Measurements from ENCODE around the gene GULP1.

The GULP1 gene

GRCh38 chr2:188571543-188572303 is 280.0 kb downstream of the GULP1 start:
- ATAC-seq: no peak
- Mint-ChIP-seq H3K27ac (no peak overlapping the region), H3K4me1 (no peaks in the 10 kb centered on the region), H3K4me3 (no peak overlapping the region), H3K9me3 (no peaks in the 10 kb centered on the region), H3K36me3 (no peaks in the 10 kb centered on the region)
- no peak for DNase-seq (ENCODE audit: low spot score in 2 of 2)

DNA sequence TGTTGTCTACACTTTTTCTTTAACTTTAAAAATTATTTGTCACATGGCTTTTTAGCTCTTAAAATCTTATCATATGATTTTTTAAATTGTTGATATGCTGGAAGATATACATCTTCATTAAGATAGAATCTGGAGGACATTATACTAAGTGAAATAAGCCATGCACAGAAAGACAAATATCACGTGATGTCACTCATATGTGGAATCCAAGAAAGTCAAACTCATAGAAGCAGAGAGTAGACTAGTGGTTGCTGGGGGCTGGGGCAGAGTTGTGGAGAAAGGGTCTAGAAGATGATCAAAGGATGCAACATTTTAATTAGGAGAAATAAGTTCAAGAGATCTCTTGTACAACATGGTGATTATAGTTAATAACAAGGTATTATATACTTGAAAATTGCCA is 280.9 kb downstream of the GULP1 start:
- no peak for DNase-seq (ENCODE audit: low spot score in 2 of 2)
- no peak overlapping the region for H3K27ac Mint-ChIP-seq
- ATAC-seq: no peak
- no peaks in the 10 kb centered on the region for H3K4me1 Mint-ChIP-seq
- H3K9me3 Mint-ChIP-seq: no peaks in the 10 kb centered on the region
- H3K4me3 Mint-ChIP-seq: no peak overlapping the region
- no peaks in the 10 kb centered on the region for H3K36me3 Mint-ChIP-seq

GRCh38 chr2:188573453-188573852 is 281.8 kb downstream of the GULP1 start:
- DNase-seq (ENCODE audit: low spot score in 2 of 2): no peak
- Mint-ChIP-seq H3K4me3 (no peak overlapping the region), H3K4me1 (no peaks in the 10 kb centered on the region), H3K27ac (no peak overlapping the region), H3K36me3 (no peaks in the 10 kb centered on the region), H3K9me3 (no peaks in the 10 kb centered on the region)
- no peak for ATAC-seq

DNA sequence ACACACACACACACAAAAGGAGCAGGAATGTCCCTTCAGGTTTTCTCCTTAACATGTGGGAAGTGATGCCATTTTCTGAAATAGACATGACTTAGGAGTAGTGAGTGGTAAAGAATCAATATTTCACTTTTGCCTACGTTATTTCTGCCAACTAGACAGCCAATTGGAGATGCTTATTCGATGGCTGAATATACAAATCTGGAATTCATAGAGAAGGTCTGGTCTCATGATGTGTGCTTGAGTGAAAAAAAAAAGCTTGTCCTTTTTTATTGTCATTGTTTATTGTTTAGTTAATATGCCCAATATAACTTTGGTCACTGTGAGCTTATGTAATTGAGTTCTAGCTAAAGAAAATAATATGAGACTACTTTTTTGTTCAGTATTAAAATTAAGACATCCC is 284.3 kb downstream of the GULP1 start:
- no peak overlapping the region for H3K4me3 Mint-ChIP-seq
- H3K27ac Mint-ChIP-seq: no peak overlapping the region
- no peaks in the 10 kb centered on the region for H3K9me3 Mint-ChIP-seq
- H3K36me3 Mint-ChIP-seq: no peaks in the 10 kb centered on the region
- ATAC-seq: no peak
- DNase-seq (ENCODE audit: low spot score in 2 of 2): no peak
- H3K4me1 Mint-ChIP-seq: no peaks in the 10 kb centered on the region

- Mint-ChIP-seq H3K27ac (no peak overlapping the region), H3K36me3 (no peaks in the 10 kb centered on the region), H3K4me3 (no peak overlapping the region), H3K9me3 (no peaks in the 10 kb centered on the region), H3K4me1 (no peaks in the 10 kb centered on the region)
- DNase-seq (ENCODE audit: low spot score in 2 of 2) (no peak), ATAC-seq (no peak)
These were observed 285.0 kb downstream of the GULP1 start for GRCh38 chr2:188576651-188577050.

- ATAC-seq (no peak), DNase-seq (ENCODE audit: low spot score in 2 of 2) (no peak)
- Mint-ChIP-seq H3K36me3 (no peaks in the 10 kb centered on the region), H3K4me3 (no peak overlapping the region), H3K9me3 (no peaks in the 10 kb centered on the region), H3K4me1 (no peaks in the 10 kb centered on the region), H3K27ac (no peak overlapping the region)
These were observed 285.6 kb downstream of the GULP1 start for GRCh38 chr2:188577231-188577630.

DNA sequence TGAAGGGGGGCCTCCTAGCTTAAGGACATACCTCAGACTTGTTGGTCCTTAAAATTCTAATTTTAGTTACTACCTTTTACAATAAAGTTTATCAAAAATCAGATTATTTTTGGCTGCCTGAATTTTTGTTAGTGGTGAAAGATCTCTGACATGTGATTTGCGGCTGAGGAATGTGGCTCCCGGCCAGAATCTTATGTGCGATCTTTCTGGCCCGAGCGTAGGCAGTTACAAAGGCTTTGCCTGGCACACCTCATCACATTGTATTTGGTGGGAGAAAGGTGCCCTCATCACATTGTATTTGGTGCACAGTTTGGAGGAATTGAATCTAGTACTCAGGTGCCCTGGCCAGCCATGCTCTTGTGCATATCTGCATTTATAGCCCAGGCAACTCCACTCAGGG is 289.1 kb downstream of the GULP1 start:
- no peaks in the 10 kb centered on the region for H3K36me3 Mint-ChIP-seq
- no peaks in the 10 kb centered on the region for H3K4me1 Mint-ChIP-seq
- H3K4me3 Mint-ChIP-seq: no peak overlapping the region
- DNase-seq (ENCODE audit: low spot score in 2 of 2) (no peak), ATAC-seq (no peak)
- no peaks in the 10 kb centered on the region for H3K9me3 Mint-ChIP-seq
- H3K27ac Mint-ChIP-seq: no peak overlapping the region

- DNase-seq (ENCODE audit: low spot score in 2 of 2): no peak
- ATAC-seq: no peak
- Mint-ChIP-seq H3K27ac (no peak overlapping the region), H3K4me1 (no peaks in the 10 kb centered on the region), H3K36me3 (no peaks in the 10 kb centered on the region), H3K4me3 (no peak overlapping the region), H3K9me3 (no peaks in the 10 kb centered on the region)
These were observed 290.5 kb downstream of the GULP1 start for GRCh38 chr2:188582211-188582610.

- Mint-ChIP-seq H3K36me3 (no peaks in the 10 kb centered on the region), H3K4me3 (no peak overlapping the region), H3K9me3 (peaks cover 3% of the 10 kb centered on the region), H3K27ac (no peak overlapping the region), H3K4me1 (no peaks in the 10 kb centered on the region)
- no peak for DNase-seq (ENCODE audit: low spot score in 2 of 2)
- ATAC-seq: no peak
These were observed 296.6 kb downstream of the GULP1 start for GRCh38 chr2:188588235-188588634.

- H3K4me1 Mint-ChIP-seq: no peaks in the 10 kb centered on the region
- H3K27ac Mint-ChIP-seq: no peak overlapping the region
- ATAC-seq (no peak), DNase-seq (ENCODE audit: low spot score in 2 of 2) (no peak)
- no peaks in the 10 kb centered on the region for H3K36me3 Mint-ChIP-seq
- no peaks in the 10 kb centered on the region for H3K9me3 Mint-ChIP-seq
- no peak overlapping the region for H3K4me3 Mint-ChIP-seq
These were observed 304.4 kb downstream of the GULP1 start for GRCh38 chr2:188596054-188596453.

DNA sequence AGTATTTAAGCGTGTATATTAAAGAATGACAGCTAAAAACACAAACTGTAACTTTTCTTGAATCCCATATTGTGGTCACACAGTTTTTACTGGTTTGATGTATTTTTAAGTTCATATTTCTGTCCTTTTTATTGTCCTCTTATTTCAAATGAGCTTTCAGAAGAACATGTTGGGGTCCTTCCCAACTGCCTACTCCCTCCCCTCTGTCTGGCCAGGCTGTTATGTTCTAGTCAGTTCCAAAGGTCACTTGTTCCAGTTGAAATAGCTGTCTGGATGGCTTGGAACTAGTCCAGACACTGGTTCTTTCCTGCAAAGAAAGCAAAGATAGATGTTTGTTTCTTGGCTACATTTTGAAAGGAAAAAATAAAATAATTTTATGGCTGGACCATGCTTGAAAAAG is 306.9 kb downstream of the GULP1 start:
- no peak for ATAC-seq
- no peak for DNase-seq (ENCODE audit: low spot score in 2 of 2)
- no peaks in the 10 kb centered on the region for H3K9me3 Mint-ChIP-seq
- H3K27ac Mint-ChIP-seq: no peak overlapping the region
- H3K4me1 Mint-ChIP-seq: no peaks in the 10 kb centered on the region
- no peak overlapping the region for H3K4me3 Mint-ChIP-seq
- no peaks in the 10 kb centered on the region for H3K36me3 Mint-ChIP-seq

DNA sequence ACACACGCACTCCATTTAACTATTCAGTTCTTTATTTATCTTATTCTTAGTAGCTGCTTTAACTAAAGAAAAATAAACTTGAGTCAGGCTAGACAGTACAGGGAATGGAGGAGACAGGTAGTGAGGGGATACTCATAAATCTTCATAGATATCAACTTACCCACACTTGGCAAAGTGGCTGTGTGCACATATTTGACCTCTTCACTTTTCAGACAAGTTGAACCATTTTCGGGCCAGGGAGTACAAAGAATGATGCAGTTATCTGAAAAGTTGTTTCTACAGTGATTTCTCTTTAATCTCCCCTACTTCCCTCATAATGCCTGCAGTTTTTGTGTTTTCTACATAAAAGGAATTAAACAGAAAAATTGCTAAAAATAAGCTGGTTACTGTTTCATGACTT is 307.5 kb downstream of the GULP1 start:
- Mint-ChIP-seq H3K4me1 (no peaks in the 10 kb centered on the region), H3K4me3 (no peak overlapping the region), H3K27ac (no peak overlapping the region), H3K9me3 (no peaks in the 10 kb centered on the region), H3K36me3 (no peaks in the 10 kb centered on the region)
- ATAC-seq (no peak), DNase-seq (ENCODE audit: low spot score in 2 of 2) (no peak)

DNA sequence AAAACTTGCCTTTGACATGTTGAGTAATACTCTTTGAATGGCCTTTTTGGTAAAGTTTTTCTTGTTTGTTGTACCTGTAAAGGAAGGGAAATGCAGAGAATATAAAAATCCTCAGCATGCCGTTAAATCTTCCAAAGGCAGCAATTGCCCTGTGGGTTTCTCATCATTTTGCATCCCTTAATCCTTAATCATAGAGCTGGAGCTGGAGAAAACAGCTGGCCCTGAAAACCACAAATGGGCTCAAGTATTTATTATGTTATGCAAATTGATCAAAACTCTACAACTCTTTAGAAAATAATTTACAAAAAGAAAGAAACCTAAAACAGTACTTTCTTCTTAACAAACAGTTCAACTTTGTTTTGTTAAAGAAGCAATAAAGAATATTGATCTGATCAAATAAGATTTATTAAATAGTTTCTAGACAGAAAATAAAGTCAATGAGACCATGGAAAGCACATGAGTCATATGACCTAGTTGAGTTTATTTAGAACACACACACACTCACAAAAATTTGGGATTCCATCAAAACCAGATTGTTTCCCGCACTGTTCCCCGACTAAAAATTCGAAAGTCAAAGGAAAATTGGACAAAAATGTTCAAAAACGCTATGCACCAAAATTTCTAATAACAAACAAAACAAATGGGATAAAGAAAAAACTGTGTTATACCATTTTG is 309.0 kb downstream of the GULP1 start:
- no peak for DNase-seq (ENCODE audit: low spot score in 2 of 2)
- ATAC-seq: no peak
- Mint-ChIP-seq H3K4me3 (no peak overlapping the region), H3K9me3 (peaks cover 3% of the 10 kb centered on the region), H3K27ac (no peak overlapping the region), H3K36me3 (no peaks in the 10 kb centered on the region), H3K4me1 (no peaks in the 10 kb centered on the region)

GRCh38 chr2:188601391-188601790 is 309.7 kb downstream of the GULP1 start:
- Mint-ChIP-seq H3K4me1 (no peaks in the 10 kb centered on the region), H3K36me3 (no peaks in the 10 kb centered on the region), H3K27ac (no peak overlapping the region), H3K4me3 (no peak overlapping the region), H3K9me3 (peaks cover 3% of the 10 kb centered on the region)
- no peak for ATAC-seq
- no peak for DNase-seq (ENCODE audit: low spot score in 2 of 2)

- no peaks in the 10 kb centered on the region for H3K36me3 Mint-ChIP-seq
- H3K27ac Mint-ChIP-seq: no peak overlapping the region
- DNase-seq (ENCODE audit: low spot score in 2 of 2): no peak
- no peaks in the 10 kb centered on the region for H3K4me1 Mint-ChIP-seq
- no peak for ATAC-seq
- peaks cover 3% of the 10 kb centered on the region for H3K9me3 Mint-ChIP-seq
- H3K4me3 Mint-ChIP-seq: no peak overlapping the region
These were observed 310.3 kb downstream of the GULP1 start for GRCh38 chr2:188601927-188602326.

- DNase-seq (ENCODE audit: low spot score in 2 of 2) (no peak), ATAC-seq (no peak)
- H3K36me3 Mint-ChIP-seq: no peaks in the 10 kb centered on the region
- H3K4me3 Mint-ChIP-seq: no peak overlapping the region
- H3K27ac Mint-ChIP-seq: no peak overlapping the region
- peaks cover 3% of the 10 kb centered on the region for H3K9me3 Mint-ChIP-seq
- no peaks in the 10 kb centered on the region for H3K4me1 Mint-ChIP-seq
These were observed 312.9 kb downstream of the GULP1 start for GRCh38 chr2:188604579-188604978.
